ENCODE data around the gene ADAMTS16. TPM values are rescaled to one million over a fixed set of nuclear protein-coding genes. Genes with fewer than 3 reads are reported as not detected.

The ADAMTS16 gene
- total and polyA plus RNA-seq, 9 of the 15 experiments (the other 6 are each of a cell fraction or from before 2014, with no cell fraction given): not detected

GRCh38 chr5:5327126-5327525 is 187.0 kb downstream of the ADAMTS16 start:
- no peaks in the 10 kb centered on the region for H4K20me1 ChIP-seq (replicated peaks; ENCODE audit: control insufficient read depth, insufficient read depth, low read length)
- BruUV-seq (replicated peaks): no TSS peak
- no peaks in the 10 kb centered on the region for H3K4me1 ChIP-seq (replicated peaks in 1 of 2; ENCODE audit: control insufficient read depth in 2 of 2, insufficient read depth in 2 of 2, low read length in 2 of 2)
- FAIRE-seq: no peak
- H3K27ac ChIP-seq (ENCODE audit: extremely low read depth, low read depth, low read length): no peak overlapping the region
- in situ Hi-C loops (cut with MboI): no loop called here
- H2AFZ ChIP-seq (ENCODE audit: low read depth, low read length): no peak overlapping the region
- CTCF ChIA-PET (ENCODE audit: low intra/inter-chr PET ratio): no interaction called here
- no peak for DNase-seq (ENCODE audit: extremely low read depth in 1 of 4, low spot score in 3 of 4)
- peaks cover 13 to 52% of the 10 kb centered on the region in 2 experiments for H3K27me3 ChIP-seq (ENCODE audit: control insufficient read depth in 2 of 2, insufficient read depth in 2 of 2, low read length in 2 of 2)
- WGBS (ENCODE audit: insufficient coverage, low coverage, missing lambda C conversion rate): 0% methylated on average over 8 of the region's 8 CpGs
- no peak for ATAC-seq
- H3K9me1 ChIP-seq (ENCODE audit: control insufficient read depth, insufficient read depth, low read length): no peaks in the 10 kb centered on the region
- TF ChIP-seq ZNF12 (CRISPR knock-in tag; IDR thresholded peaks at IDR 0.05): no peak
- TF ChIP-seq ARID3B (CRISPR knock-in tag; IDR thresholded peaks at IDR 0.05; ENCODE audit: borderline replicate concordance): no peak
- TF ChIP-seq NFIX (CRISPR knock-in tag; IDR thresholded peaks at IDR 0.05; ENCODE audit: low read depth): no peak
- H3K36me3 ChIP-seq (ENCODE audit: control insufficient read depth, insufficient read depth, low read length): no peaks in the 10 kb centered on the region
- H3K9ac ChIP-seq (ENCODE audit: insufficient read depth in 1 of 2, low read depth in 2 of 2, low read length in 2 of 2): no peak overlapping the region
- no peaks in the 10 kb centered on the region for H3K9me3 ChIP-seq (replicated peaks; ENCODE audit: control insufficient read depth, insufficient read depth, low read depth, low read length)
- no peaks in the 10 kb centered on the region for H3K79me2 ChIP-seq (ENCODE audit: control insufficient read depth, insufficient read depth, low read length)
- no peak overlapping the region for H3K4me3 ChIP-seq
- POLR2A ChIA-PET: no interaction called here
- intact Hi-C loops (cut with micrococcal nuclease): no loop called here
- no peak overlapping the region for H3K4me2 ChIP-seq (ENCODE audit: insufficient read depth, low read length)
